HCT116 (cell line): ENCODE measurements around the gene IER3.

Experiments
- POLR2A ChIP-seq: IDR thresholded peaks from 2 replicates; pipeline ENCODE4 v1.7.0; 2011; ENCODE audit warnings: borderline replicate concordance; ENCODE audit not compliant: insufficient read depth, insufficient read length; ENCODE audit errors: extremely low read depth
- TF ChIP-seq, protein P1 (sequence below), 3 experiments: fragments of 200-600 bp in 1 of 3; sonication (generic) in 1 of 3; IDR thresholded peaks in 2 of 3; conservative IDR thresholded peaks in 1 of 3; 2 replicates each; pipeline ENCODE4 v1.5.1; 2012 to 2017; ENCODE audit warnings: low read depth in 2 of 3, low read length in 2 of 3, antibody characterized with exemption in 1 of 3, borderline replicate concordance in 1 of 3, control low read depth in 1 of 3, mild to moderate bottlenecking in 1 of 3, mixed read lengths in 1 of 3, mixed run types in 1 of 3, moderate library complexity in 1 of 3; ENCODE audit not compliant: insufficient read depth in 1 of 3

DNA sequence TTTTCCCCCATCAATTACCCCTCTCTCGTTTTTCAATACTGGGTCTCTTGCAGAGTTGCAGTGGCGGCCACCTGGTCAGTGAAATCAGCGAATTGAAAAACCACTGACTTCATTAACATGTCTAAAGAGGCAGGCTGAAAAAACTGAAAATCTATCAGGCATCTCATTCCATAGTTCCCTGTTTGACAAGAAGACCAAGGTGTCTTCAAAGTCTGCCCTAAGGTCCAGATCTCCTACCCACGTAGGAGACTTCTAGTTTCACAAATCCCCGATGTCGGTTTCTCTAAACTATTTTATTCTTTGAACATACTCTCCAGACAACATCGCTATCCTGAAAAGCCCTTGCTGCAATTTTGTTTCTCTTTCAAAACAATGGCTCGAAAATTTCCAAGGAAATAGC is 25.0 kb downstream of the IER3 start:
- TF ChIP-seq, protein P1, sequence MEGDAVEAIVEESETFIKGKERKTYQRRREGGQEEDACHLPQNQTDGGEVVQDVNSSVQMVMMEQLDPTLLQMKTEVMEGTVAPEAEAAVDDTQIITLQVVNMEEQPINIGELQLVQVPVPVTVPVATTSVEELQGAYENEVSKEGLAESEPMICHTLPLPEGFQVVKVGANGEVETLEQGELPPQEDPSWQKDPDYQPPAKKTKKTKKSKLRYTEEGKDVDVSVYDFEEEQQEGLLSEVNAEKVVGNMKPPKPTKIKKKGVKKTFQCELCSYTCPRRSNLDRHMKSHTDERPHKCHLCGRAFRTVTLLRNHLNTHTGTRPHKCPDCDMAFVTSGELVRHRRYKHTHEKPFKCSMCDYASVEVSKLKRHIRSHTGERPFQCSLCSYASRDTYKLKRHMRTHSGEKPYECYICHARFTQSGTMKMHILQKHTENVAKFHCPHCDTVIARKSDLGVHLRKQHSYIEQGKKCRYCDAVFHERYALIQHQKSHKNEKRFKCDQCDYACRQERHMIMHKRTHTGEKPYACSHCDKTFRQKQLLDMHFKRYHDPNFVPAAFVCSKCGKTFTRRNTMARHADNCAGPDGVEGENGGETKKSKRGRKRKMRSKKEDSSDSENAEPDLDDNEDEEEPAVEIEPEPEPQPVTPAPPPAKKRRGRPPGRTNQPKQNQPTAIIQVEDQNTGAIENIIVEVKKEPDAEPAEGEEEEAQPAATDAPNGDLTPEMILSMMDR (IDR thresholded peaks at IDR 0.05 in 2 of 3, conservative IDR thresholded peaks at IDR 0.05 in 1 of 3; ENCODE audit: borderline replicate concordance in 1 of 3, insufficient read depth in 1 of 3, low read depth in 2 of 3, low read length in 2 of 3), result no peak
- no peak for TF ChIP-seq POLR2A
